H1 (cell line): ENCODE measurements around the gene GH2. TPM values are rescaled to one million over a fixed set of nuclear protein-coding genes. Genes with fewer than 3 reads are reported as not detected.
"Not testable (repeated sequence)": the region's sequence is repeated elsewhere in the genome, so short reads cannot be mapped to it uniquely, and the experiment has no call there.

Experiments
- CTCF ChIA-PET: fragments of 300-600 bp; sonication (Branson Sonifier 250); formaldehyde crosslinking; loops from one replicate; lab custom pipeline; 2021; ENCODE audit not compliant: partially characterized antibody; lab: Charles Lee
- POLR2A ChIA-PET: fragments of 300-600 bp; sonication (Branson Sonifier 250); formaldehyde crosslinking; loops from one replicate; lab custom pipeline; 2021; ENCODE audit warnings: inconsistent platforms; ENCODE audit not compliant: partially characterized antibody; lab: Charles Lee
- DNase-seq, 2 experiments: peaks; one replicate each; pipeline versions ENCODE4 v3.0.0 to v3.0.0-alpha.2; 2010 to 2022; ENCODE audit warnings: low spot score in 2 of 2, low read depth in 1 of 2, mixed read lengths in 1 of 2
- FAIRE-seq: peaks from 2 replicates; lab custom pipeline; 2011; peaks lifted over from hg19 to GRCh38; lab: Jason Lieb, UNC
- H2AFZ ChIP-seq: 2 replicates; pipeline ENCODE4 v1.8.1; 2012; ENCODE audit warnings: low read length, inconsistent platforms
- H2AK5ac ChIP-seq: 2 replicates; pipeline ENCODE4 v1.6.1; 2013; ENCODE audit warnings: low read depth, low read length
- H2BK120ac ChIP-seq: replicated peaks from 2 replicates; pipeline ENCODE3; 2013; ENCODE audit warnings: low read depth, low read length, inconsistent platforms
- H2BK12ac ChIP-seq: 2 replicates; pipeline ENCODE4 v1.6.1; 2013; ENCODE audit warnings: low read depth, low read length
- H2BK15ac ChIP-seq: 2 replicates; pipeline ENCODE4 v1.6.1; 2013; ENCODE audit warnings: low read length
- H2BK20ac ChIP-seq: 2 replicates; pipeline ENCODE4 v1.6.1; 2013; ENCODE audit warnings: low read length
- H2BK5ac ChIP-seq: 2 replicates; pipeline ENCODE4 v1.6.1; 2013; ENCODE audit warnings: low read depth, low read length
- H3K14ac ChIP-seq: 2 replicates; pipeline ENCODE4 v1.6.1; 2013; ENCODE audit warnings: inconsistent platforms; ENCODE audit not compliant: insufficient read length
- H3K18ac ChIP-seq: 2 replicates; pipeline ENCODE4 v1.6.1; 2013; ENCODE audit warnings: low read length; ENCODE audit errors: extremely low read depth
- H3K23ac ChIP-seq: 2 replicates; pipeline ENCODE4 v1.6.1; 2013; ENCODE audit warnings: inconsistent platforms; ENCODE audit not compliant: insufficient read length
- H3K23me2 ChIP-seq: 2 replicates; pipeline ENCODE4 v1.6.1; 2013; ENCODE audit warnings: low read depth, low read length
- H3K27ac ChIP-seq: 2 replicates; pipeline ENCODE4 v1.6.1; 2011; ENCODE audit warnings: low read depth, low read length, inconsistent platforms
- H3K27me3 ChIP-seq, 4 experiments: replicated peaks in 1 of 4; 1 replicate in 1 of 4; 2 replicates in 3 of 4; pipeline versions ENCODE4 v1.6.1 to v1.8.1; 2011 to 2013; ENCODE audit warnings: low read length in 3 of 4, mild to moderate bottlenecking in 3 of 4, inconsistent platforms in 2 of 4, mixed read lengths in 2 of 4, moderate library complexity in 1 of 4; ENCODE audit not compliant: control insufficient read depth in 3 of 4, insufficient read depth in 3 of 4; ENCODE audit errors: extremely low read depth in 1 of 4
- H3K36me3 ChIP-seq, 4 experiments: 2 replicates each; pipeline versions ENCODE4 v1.6.1 to v1.8.1; 2011 to 2013; ENCODE audit warnings: mild to moderate bottlenecking in 4 of 4, low read length in 3 of 4, moderate library complexity in 2 of 4, control low read depth in 1 of 4, inconsistent platforms in 1 of 4; ENCODE audit not compliant: insufficient read depth in 4 of 4, control insufficient read depth in 2 of 4
- H3K4ac ChIP-seq: replicated peaks from 2 replicates; pipeline ENCODE3; 2013; ENCODE audit warnings: low read length, low read depth, mixed read lengths, inconsistent platforms; ENCODE audit not compliant: insufficient read length
- H3K4me1 ChIP-seq, 4 experiments: replicated peaks in 1 of 4; 1 replicate in 1 of 4; 2 replicates in 3 of 4; pipeline versions ENCODE4 v1.6.1 to v1.8.1; 2011 to 2013; ENCODE audit warnings: low read length in 3 of 4, inconsistent platforms in 2 of 4, mixed read lengths in 1 of 4; ENCODE audit not compliant: insufficient read depth in 4 of 4, control insufficient read depth in 3 of 4
- H3K4me2 ChIP-seq, 2 experiments: 2 replicates each; pipeline versions ENCODE4 v1.6.1 to v1.8.1; 2011 to 2013; ENCODE audit warnings: low read depth in 2 of 2, low read length in 2 of 2, control low read depth in 1 of 2, inconsistent platforms in 1 of 2, mild to moderate bottlenecking in 1 of 2; ENCODE audit not compliant: insufficient read depth in 1 of 2
- H3K4me3 ChIP-seq, 4 experiments: fragments of 200-600, 300-600 bp in 1 of 4; sonication (generic), shearing (Covaris generic), sonication (Bioruptor Twin) in 1 of 4; 2 replicates each; pipeline versions ENCODE4 v1.5.1 to v1.8.1; 2011 to 2016; ENCODE audit warnings: low read length in 4 of 4, low read depth in 3 of 4, control low read depth in 2 of 4, inconsistent platforms in 2 of 4, mild to moderate bottlenecking in 2 of 4, mixed read lengths in 1 of 4, moderate library complexity in 1 of 4; ENCODE audit not compliant: insufficient read depth in 2 of 4; ENCODE audit errors: extremely low read depth in 1 of 4
- H3K56ac ChIP-seq: replicated peaks from 2 replicates; pipeline ENCODE3; 2013; ENCODE audit warnings: low read depth, mild to moderate bottlenecking, mixed read lengths, low read length, inconsistent platforms; ENCODE audit not compliant: insufficient read length
- H3K79me1 ChIP-seq: 2 replicates; pipeline ENCODE4 v1.6.1; 2013; ENCODE audit warnings: low read depth, low read length, control low read depth
- H3K79me2 ChIP-seq, 2 experiments: 2 replicates each; pipeline versions ENCODE4 v1.6.1 to v1.8.1; 2012 to 2013; ENCODE audit warnings: low read length in 2 of 2, mild to moderate bottlenecking in 2 of 2, inconsistent platforms in 1 of 2; ENCODE audit not compliant: insufficient read depth in 2 of 2, control insufficient read depth in 1 of 2
- H3K9ac ChIP-seq, 4 experiments: replicated peaks in 1 of 4; 1 replicate in 1 of 4; 2 replicates in 3 of 4; pipeline versions ENCODE4 v1.6.1 to v1.8.1; 2011 to 2013; ENCODE audit warnings: low read depth in 3 of 4, low read length in 3 of 4, control low read depth in 2 of 4, mild to moderate bottlenecking in 2 of 4, moderate library complexity in 2 of 4, inconsistent platforms in 1 of 4; ENCODE audit errors: extremely low read depth in 1 of 4
- H3K9me3 ChIP-seq, 2 experiments: 2 replicates each; pipeline versions ENCODE4 v1.6.1 to v1.8.1; 2012 to 2013; ENCODE audit warnings: mild to moderate bottlenecking in 2 of 2, moderate library complexity in 2 of 2, control low read depth in 1 of 2, inconsistent platforms in 1 of 2, low read depth in 1 of 2, low read length in 1 of 2, mixed read lengths in 1 of 2; ENCODE audit not compliant: insufficient read depth in 2 of 2
- H4K20me1 ChIP-seq, 2 experiments: replicated peaks in 1 of 2; 2 replicates each; pipeline versions ENCODE3 to v1.8.1; 2011 to 2013; ENCODE audit warnings: inconsistent platforms in 2 of 2, low read length in 2 of 2, mild to moderate bottlenecking in 1 of 2; ENCODE audit not compliant: insufficient read depth in 2 of 2, control insufficient read depth in 1 of 2
- H4K5ac ChIP-seq: 2 replicates; pipeline ENCODE4 v1.6.1; 2013; ENCODE audit warnings: low read length, low read depth, mixed read lengths, inconsistent platforms; ENCODE audit not compliant: insufficient read length
- H4K8ac ChIP-seq: 2 replicates; pipeline ENCODE4 v1.8.0; 2013; ENCODE audit warnings: mild to moderate bottlenecking, moderate library complexity, low read length, inconsistent platforms; ENCODE audit not compliant: insufficient read depth; ENCODE audit errors: extremely low read depth
- H4K91ac ChIP-seq: replicated peaks from 2 replicates; pipeline ENCODE3; 2013; ENCODE audit warnings: low read length, mixed read lengths, inconsistent platforms; ENCODE audit not compliant: insufficient read length
- CREB1 ChIP-seq: IDR thresholded peaks from 2 replicates; pipeline ENCODE4 v1.6.1; 2012; ENCODE audit warnings: inconsistent platforms
- RAD21 ChIP-seq, 2 experiments: IDR thresholded peaks in 1 of 2; conservative IDR thresholded peaks in 1 of 2; 2 replicates each; pipeline ENCODE4 v1.6.1; 2011; ENCODE audit warnings: low read depth in 2 of 2, low read length in 2 of 2, improper control_type of control experiment in 1 of 2, inconsistent platforms in 1 of 2, mild to moderate bottlenecking in 1 of 2, moderate library complexity in 1 of 2
- SIN3A ChIP-seq, 2 experiments: IDR thresholded peaks in 1 of 2; conservative IDR thresholded peaks in 1 of 2; 2 replicates each; pipeline ENCODE4 v1.6.1; 2011 to 2012; ENCODE audit warnings: low read length in 2 of 2, improper control_type of control experiment in 1 of 2, low read depth in 1 of 2, mild to moderate bottlenecking in 1 of 2
- SP1 ChIP-seq: IDR thresholded peaks from 2 replicates; pipeline ENCODE4 v1.6.1; 2011; ENCODE audit warnings: low read depth, low read length
- WGBS, 2 experiments: shearing (Covaris generic) in 1 of 2; methylation state at CpG; one replicate each; pipeline versions ENCODE4 v1.1.6 to v1.1.7; 2013 to 2015; ENCODE audit warnings: low lambda C conversion rate in 2 of 2, mixed read lengths in 2 of 2, inconsistent platforms in 1 of 2, low coverage in 1 of 2, missing lambda C conversion rate in 1 of 2; ENCODE audit not compliant: insufficient replicate concordance in 2 of 2, insufficient coverage in 1 of 2, insufficient read length in 1 of 2; ENCODE audit errors: extremely low coverage in 1 of 2, missing lambda C conversion rate in 1 of 2; 5-methylcytosine and 5-hydroxymethylcytosine counted together
- polyA plus RNA-seq, 7 experiments: library from polyadenylated mRNA; depleted of rRNA in 3 of 7; stranded (reverse) in 5 of 7; unstranded in 2 of 7; fragments of >200 nt in 5 of 7; fragments of 200-250 nt in 2 of 7; gene quantifications; 1 replicate in 5 of 7; 2 replicates in 1 of 7; 4 replicates in 1 of 7; pipeline versions ENCODE4 v1.2.1 to v1.2.3, GENCODE V29; 2011 to 2013; ENCODE audit warnings: missing spikeins in 2 of 7, mixed read lengths in 2 of 7
- total RNA-seq: library from RNA; stranded (reverse); fragmentation: NEBNext Ultra II Directional; extraction: Animal tissue kit (Norgen Biotek cat#: 25700); gene quantifications from 2 replicates; pipeline ENCODE4 v1.2.1, GENCODE V29; 2021
- TF ChIP-seq, protein P1 (sequence below), 3 experiments: IDR thresholded peaks; 1 replicate in 2 of 3; 2 replicates in 1 of 3; pipeline versions ENCODE4 v1.5.1 to v1.6.1; 2011; ENCODE audit warnings: low read length in 3 of 3, mild to moderate bottlenecking in 3 of 3, inconsistent platforms in 2 of 3, low read depth in 1 of 3, moderate library complexity in 1 of 3; ENCODE audit not compliant: insufficient read depth in 1 of 3; ENCODE audit errors: control extremely low read depth in 1 of 3

Gene GH2
- total and polyA plus RNA-seq, 2 of the 8 experiments (the other 6 are each of a cell fraction or from before 2014, with no cell fraction given) = 0.60 to 1.5 TPM

DNA sequence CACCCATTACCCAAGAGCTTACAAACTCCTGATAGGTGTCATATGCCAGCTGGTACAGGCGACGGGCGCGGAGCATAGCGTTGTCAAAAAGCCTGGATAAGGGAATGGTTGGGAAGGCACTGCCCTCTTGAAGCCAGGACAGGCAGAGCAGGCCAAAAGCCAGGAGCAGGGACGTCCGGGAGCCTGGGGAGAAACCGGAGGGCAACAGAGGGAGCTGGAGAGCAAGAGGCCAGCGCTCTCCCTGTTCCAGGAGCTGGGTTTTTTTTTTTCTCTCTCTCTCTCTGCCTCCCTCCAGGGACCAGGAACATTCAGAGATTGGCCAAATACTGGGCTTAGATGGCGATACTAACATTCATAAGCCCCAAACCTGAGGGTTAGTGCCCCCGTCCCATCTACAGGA lies 407 bp downstream of the GH2 start:
- H2BK5ac ChIP-seq, H3K36me3 ChIP-seq, H4K20me1 ChIP-seq, H4K5ac ChIP-seq, H3K9me3 ChIP-seq, H2BK120ac ChIP-seq, H3K79me2 ChIP-seq, H4K8ac ChIP-seq, H4K91ac ChIP-seq, H3K14ac ChIP-seq, H3K79me1 ChIP-seq, H3K27me3 ChIP-seq, H3K23me2 ChIP-seq, H2BK20ac ChIP-seq, H3K56ac ChIP-seq, H2BK15ac ChIP-seq, H3K27ac ChIP-seq, H2AK5ac ChIP-seq, H3K4ac ChIP-seq, H3K23ac ChIP-seq, H3K9ac ChIP-seq: not testable (repeated sequence)
- peak overlapping the region; percentile 68; the same call in 1 of the 2 replicates for H2BK12ac ChIP-seq
- peak overlapping the region; percentile 60 for H3K18ac ChIP-seq
- ChIA-PET POLR2A (interaction anchor here (0.6 to 1.1 kb wide), 4 partner anchors 16 to 264 kb away, joined by 3 to 4 read pairs (median 3); no protein-coding TSS in a partner anchor), CTCF (interaction anchor here (0.6 to 4.5 kb wide), 31 partner anchors 8 to 476 kb away, joined by 3 to 66 read pairs (median 4); partner anchors contain the start of genes CSHL1, GH1 and ICAM2)
- peak overlapping the region; percentile 39 to 41; a peak in 3 of 4 replicates for H3K4me2 ChIP-seq
- 37% methylated on average over 8 of the region's 11 CpGs; no CpG with 5 or more reads in 1 of the 2 experiments for WGBS, 2 experiments
- peak overlapping the region; percentile 97 for H2AFZ ChIP-seq
- DNase-seq (peak in 1 of 2 experiments; percentile 77), FAIRE-seq (peak; percentile 48)
- TF ChIP-seq SP1 = peak; percentile 93
- TF ChIP-seq, protein P1, sequence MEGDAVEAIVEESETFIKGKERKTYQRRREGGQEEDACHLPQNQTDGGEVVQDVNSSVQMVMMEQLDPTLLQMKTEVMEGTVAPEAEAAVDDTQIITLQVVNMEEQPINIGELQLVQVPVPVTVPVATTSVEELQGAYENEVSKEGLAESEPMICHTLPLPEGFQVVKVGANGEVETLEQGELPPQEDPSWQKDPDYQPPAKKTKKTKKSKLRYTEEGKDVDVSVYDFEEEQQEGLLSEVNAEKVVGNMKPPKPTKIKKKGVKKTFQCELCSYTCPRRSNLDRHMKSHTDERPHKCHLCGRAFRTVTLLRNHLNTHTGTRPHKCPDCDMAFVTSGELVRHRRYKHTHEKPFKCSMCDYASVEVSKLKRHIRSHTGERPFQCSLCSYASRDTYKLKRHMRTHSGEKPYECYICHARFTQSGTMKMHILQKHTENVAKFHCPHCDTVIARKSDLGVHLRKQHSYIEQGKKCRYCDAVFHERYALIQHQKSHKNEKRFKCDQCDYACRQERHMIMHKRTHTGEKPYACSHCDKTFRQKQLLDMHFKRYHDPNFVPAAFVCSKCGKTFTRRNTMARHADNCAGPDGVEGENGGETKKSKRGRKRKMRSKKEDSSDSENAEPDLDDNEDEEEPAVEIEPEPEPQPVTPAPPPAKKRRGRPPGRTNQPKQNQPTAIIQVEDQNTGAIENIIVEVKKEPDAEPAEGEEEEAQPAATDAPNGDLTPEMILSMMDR (IDR thresholded peaks at IDR 0.05; ENCODE audit: control extremely low read depth in 1 of 3, insufficient read depth in 1 of 3, low read depth in 1 of 3, low read length in 3 of 3) = peak; percentile 38 to 52 (median 47)
- 0 out of 2 replicates have a peak, but pooled peaks have one; percentile 25 for TF ChIP-seq CREB1
- peak in 1 of 2 experiments; percentile 60; a peak in 1 of 4 replicates for TF ChIP-seq SIN3A (conservative IDR thresholded peaks at IDR 0.05 in 1 of 2, IDR thresholded peaks at IDR 0.05 in 1 of 2; ENCODE audit: low read depth in 1 of 2, low read length in 2 of 2)
- TF ChIP-seq RAD21 (IDR thresholded peaks at IDR 0.05 in 1 of 2, conservative IDR thresholded peaks at IDR 0.05 in 1 of 2; ENCODE audit: low read depth in 2 of 2, low read length in 2 of 2) = peak in 1 of 2 experiments; percentile 18; a peak in 1 of 4 replicates
- peak overlapping the region in 1 of 4 experiments; percentile 33; a peak in 2 of 8 replicates for H3K4me3 ChIP-seq
- H3K4me1 ChIP-seq = peaks cover 3 to 15% (median 8%) of the 10 kb centered on the region in 4 experiments
